Neural cell (in vitro differentiated cells): Measurements from ENCODE around the gene RAD51AP2. TPM values are rescaled to one million over a fixed set of nuclear protein-coding genes. Genes with fewer than 3 reads are reported as not detected.

Source experiments
- H2AFZ ChIP-seq: fragments of 200-600, 300-800 bp; sonication (generic), shearing (Covaris generic); 2 replicates; pipeline ENCODE4 v1.6.0; 2014; ENCODE audit warnings: low read depth, mild to moderate bottlenecking, antibody characterized with exemption, low read length, moderate library complexity
- H3F3A ChIP-seq: fragments of 200-600 bp; shearing (Covaris generic); 2 replicates; pipeline ENCODE4 v1.6.1; 2016; ENCODE audit warnings: mild to moderate bottlenecking, moderate library complexity, mixed read lengths, antibody characterized with exemption, low read length; ENCODE audit not compliant: insufficient read depth, poor library complexity, severe bottlenecking
- H3K27ac ChIP-seq: fragments of 200-600, 300-800 bp; sonication (generic), shearing (Covaris generic); 2 replicates; pipeline ENCODE4 v1.5.1; 2014; ENCODE audit warnings: mild to moderate bottlenecking, low read length, moderate library complexity
- H3K27me3 ChIP-seq: fragments of 300-800, 200-600 bp; sonication (generic), shearing (Covaris generic); 2 replicates; pipeline ENCODE4 v1.6.0; 2014; ENCODE audit warnings: mild to moderate bottlenecking, low read depth, low read length, moderate library complexity; ENCODE audit not compliant: insufficient read depth
- H3K36me3 ChIP-seq: fragments of 300-800, 200-600 bp; sonication (generic), shearing (Covaris generic); 2 replicates; pipeline ENCODE4 v1.5.1; 2014; ENCODE audit warnings: mild to moderate bottlenecking, antibody characterized with exemption, low read length, moderate library complexity; ENCODE audit not compliant: insufficient read depth
- H3K4me2 ChIP-seq: fragments of 300-800, 200-600 bp; sonication (generic), shearing (Covaris generic); 2 replicates; pipeline ENCODE4 v1.6.0; 2014; ENCODE audit warnings: mild to moderate bottlenecking, low read length
- H3K4me3 ChIP-seq: fragments of 300-800, 200-600 bp; sonication (generic), shearing (Covaris generic); 2 replicates; pipeline ENCODE4 v1.5.1; 2014; ENCODE audit warnings: mild to moderate bottlenecking, low read length, moderate library complexity
- H3K79me2 ChIP-seq: fragments of 200-600 bp; shearing (Covaris generic); replicated peaks from 2 replicates; pipeline ENCODE4 v1.6.0; 2014; ENCODE audit warnings: mild to moderate bottlenecking, low read length, moderate library complexity; ENCODE audit not compliant: insufficient read depth
- H3K9ac ChIP-seq: fragments of 300-800, 200-600 bp; sonication (generic), shearing (Covaris generic); 2 replicates; pipeline ENCODE4 v1.6.1; 2016; ENCODE audit warnings: mild to moderate bottlenecking, low read length, mixed read lengths
- H3K9me2 ChIP-seq: fragments of 200-600 bp; shearing (Covaris generic); 2 replicates; pipeline ENCODE4 v1.6.1; 2016; ENCODE audit warnings: mild to moderate bottlenecking, low read length, mixed read lengths; ENCODE audit not compliant: insufficient read depth
- H3K9me3 ChIP-seq: fragments of 200-600, 300-800 bp; sonication (generic), shearing (Covaris generic); 2 replicates; pipeline ENCODE4 v1.6.1; 2016; ENCODE audit warnings: mild to moderate bottlenecking, mixed run types, low read length, moderate library complexity, mixed read lengths
- H4K20me1 ChIP-seq: fragments of 200-600 bp; shearing (Covaris generic); 2 replicates; pipeline ENCODE4 v1.6.1; 2016; ENCODE audit warnings: mild to moderate bottlenecking, mixed run types; ENCODE audit not compliant: insufficient read depth
- EP300 ChIP-seq: fragments of 450-650 bp; conservative IDR thresholded peaks from 2 replicates; pipeline ENCODE4 v1.6.1; 2014; ENCODE audit warnings: antibody characterized with exemption, mild to moderate bottlenecking, moderate library complexity; ENCODE audit not compliant: poor library complexity, severe bottlenecking
- EZH2 ChIP-seq: fragments of 200-600, 300-800 bp; shearing (Covaris generic), sonication (generic); IDR thresholded peaks from 2 replicates; pipeline ENCODE4 v1.6.1; 2014; ENCODE audit warnings: antibody characterized with exemption, low read length, borderline replicate concordance, mild to moderate bottlenecking; ENCODE audit not compliant: insufficient read depth, poor library complexity, severe bottlenecking
- MXI1 ChIP-seq: fragments of 450-650 bp; conservative IDR thresholded peaks from 2 replicates; pipeline ENCODE4 v1.6.1; 2014; ENCODE audit warnings: antibody characterized with exemption, mild to moderate bottlenecking; ENCODE audit not compliant: poor library complexity, severe bottlenecking
- POLR2AphosphoS5 ChIP-seq: IDR thresholded peaks from 2 replicates; pipeline ENCODE4 v1.6.1; 2012
- RAD21 ChIP-seq: fragments of 450-650 bp; conservative IDR thresholded peaks from 2 replicates; pipeline ENCODE4 v1.6.1; 2014; ENCODE audit warnings: antibody characterized with exemption, mild to moderate bottlenecking, moderate library complexity
- SMC3 ChIP-seq: fragments of 450-650 bp; conservative IDR thresholded peaks from 2 replicates; pipeline ENCODE4 v1.6.1; 2014; ENCODE audit warnings: antibody characterized with exemption, mild to moderate bottlenecking, moderate library complexity; ENCODE audit not compliant: poor library complexity
- TAF1 ChIP-seq: IDR thresholded peaks from 2 replicates; pipeline ENCODE4 v1.6.1; 2012; ENCODE audit warnings: low read depth
- polyA plus RNA-seq: library from polyadenylated mRNA; depleted of rRNA; stranded (reverse); fragments of >200 nt; gene quantifications from 2 replicates; pipeline ENCODE4 v1.2.3, GENCODE V29; 2014
- TF ChIP-seq, protein P1 (sequence below): IDR thresholded peaks from 2 replicates; pipeline ENCODE4 v1.6.1; 2012; ENCODE audit warnings: borderline replicate concordance
- TF ChIP-seq, protein P2 (sequence below): fragments of 450-650 bp; IDR thresholded peaks from 2 replicates; pipeline ENCODE4 v1.5.1; 2014; ENCODE audit warnings: antibody characterized with exemption, mild to moderate bottlenecking, moderate library complexity; ENCODE audit not compliant: poor library complexity, severe bottlenecking

RAD51AP2 gene
- polyA plus RNA-seq, 1 donor from 2014 or later: 0.54 TPM

GRCh38 chr2:17482651-17483050 is 35.6 kb downstream of the RAD51AP2 start:
- Histone ChIP-seq H2AFZ (no peak overlapping the region), H3K9me2 (no peaks in the 10 kb centered on the region), H3K4me2 (no peak overlapping the region), H3K27me3 (no peaks in the 10 kb centered on the region), H3K27ac (no peak overlapping the region), H3K9me3 (no peaks in the 10 kb centered on the region), H4K20me1 (no peaks in the 10 kb centered on the region), H3K79me2 (no peaks in the 10 kb centered on the region), H3K36me3 (no peaks in the 10 kb centered on the region), H3F3A (no peaks in the 10 kb centered on the region), H3K4me3 (no peak overlapping the region), H3K9ac (no peak overlapping the region)
- TF ChIP-seq TAF1 (no peak), POLR2AphosphoS5 (no peak), MXI1 (no peak), EZH2 (no peak), SMC3 (no peak), EP300 (no peak), RAD21 (no peak)
- TF ChIP-seq, protein P1, sequence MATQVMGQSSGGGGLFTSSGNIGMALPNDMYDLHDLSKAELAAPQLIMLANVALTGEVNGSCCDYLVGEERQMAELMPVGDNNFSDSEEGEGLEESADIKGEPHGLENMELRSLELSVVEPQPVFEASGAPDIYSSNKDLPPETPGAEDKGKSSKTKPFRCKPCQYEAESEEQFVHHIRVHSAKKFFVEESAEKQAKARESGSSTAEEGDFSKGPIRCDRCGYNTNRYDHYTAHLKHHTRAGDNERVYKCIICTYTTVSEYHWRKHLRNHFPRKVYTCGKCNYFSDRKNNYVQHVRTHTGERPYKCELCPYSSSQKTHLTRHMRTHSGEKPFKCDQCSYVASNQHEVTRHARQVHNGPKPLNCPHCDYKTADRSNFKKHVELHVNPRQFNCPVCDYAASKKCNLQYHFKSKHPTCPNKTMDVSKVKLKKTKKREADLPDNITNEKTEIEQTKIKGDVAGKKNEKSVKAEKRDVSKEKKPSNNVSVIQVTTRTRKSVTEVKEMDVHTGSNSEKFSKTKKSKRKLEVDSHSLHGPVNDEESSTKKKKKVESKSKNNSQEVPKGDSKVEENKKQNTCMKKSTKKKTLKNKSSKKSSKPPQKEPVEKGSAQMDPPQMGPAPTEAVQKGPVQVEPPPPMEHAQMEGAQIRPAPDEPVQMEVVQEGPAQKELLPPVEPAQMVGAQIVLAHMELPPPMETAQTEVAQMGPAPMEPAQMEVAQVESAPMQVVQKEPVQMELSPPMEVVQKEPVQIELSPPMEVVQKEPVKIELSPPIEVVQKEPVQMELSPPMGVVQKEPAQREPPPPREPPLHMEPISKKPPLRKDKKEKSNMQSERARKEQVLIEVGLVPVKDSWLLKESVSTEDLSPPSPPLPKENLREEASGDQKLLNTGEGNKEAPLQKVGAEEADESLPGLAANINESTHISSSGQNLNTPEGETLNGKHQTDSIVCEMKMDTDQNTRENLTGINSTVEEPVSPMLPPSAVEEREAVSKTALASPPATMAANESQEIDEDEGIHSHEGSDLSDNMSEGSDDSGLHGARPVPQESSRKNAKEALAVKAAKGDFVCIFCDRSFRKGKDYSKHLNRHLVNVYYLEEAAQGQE: no peak
- TF ChIP-seq, protein P2, sequence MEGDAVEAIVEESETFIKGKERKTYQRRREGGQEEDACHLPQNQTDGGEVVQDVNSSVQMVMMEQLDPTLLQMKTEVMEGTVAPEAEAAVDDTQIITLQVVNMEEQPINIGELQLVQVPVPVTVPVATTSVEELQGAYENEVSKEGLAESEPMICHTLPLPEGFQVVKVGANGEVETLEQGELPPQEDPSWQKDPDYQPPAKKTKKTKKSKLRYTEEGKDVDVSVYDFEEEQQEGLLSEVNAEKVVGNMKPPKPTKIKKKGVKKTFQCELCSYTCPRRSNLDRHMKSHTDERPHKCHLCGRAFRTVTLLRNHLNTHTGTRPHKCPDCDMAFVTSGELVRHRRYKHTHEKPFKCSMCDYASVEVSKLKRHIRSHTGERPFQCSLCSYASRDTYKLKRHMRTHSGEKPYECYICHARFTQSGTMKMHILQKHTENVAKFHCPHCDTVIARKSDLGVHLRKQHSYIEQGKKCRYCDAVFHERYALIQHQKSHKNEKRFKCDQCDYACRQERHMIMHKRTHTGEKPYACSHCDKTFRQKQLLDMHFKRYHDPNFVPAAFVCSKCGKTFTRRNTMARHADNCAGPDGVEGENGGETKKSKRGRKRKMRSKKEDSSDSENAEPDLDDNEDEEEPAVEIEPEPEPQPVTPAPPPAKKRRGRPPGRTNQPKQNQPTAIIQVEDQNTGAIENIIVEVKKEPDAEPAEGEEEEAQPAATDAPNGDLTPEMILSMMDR: no peak

DNA sequence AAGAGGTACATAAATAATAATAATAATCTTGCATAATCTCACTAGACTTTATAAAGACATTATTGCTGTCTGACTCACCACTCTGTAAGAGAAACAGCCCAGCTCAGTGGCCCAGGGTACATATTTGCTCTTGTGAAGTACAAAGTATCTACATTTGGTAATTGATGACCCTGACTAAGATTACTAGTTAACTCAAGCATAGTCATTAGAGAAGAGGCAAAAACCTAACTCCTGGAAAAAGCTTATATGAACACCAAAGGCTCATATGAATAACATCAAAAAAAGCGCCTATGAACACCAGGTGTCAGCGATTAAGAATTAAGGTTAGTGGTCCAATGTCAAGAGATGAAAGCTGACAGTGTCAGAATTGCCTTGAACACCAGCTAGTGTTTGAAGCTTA is 38.4 kb downstream of the RAD51AP2 start:
- Histone ChIP-seq H3K9me3 (no peaks in the 10 kb centered on the region), H3K4me2 (no peak overlapping the region)
- TF ChIP-seq, protein P2: no peak

More for the DNA sequence above, 38.4 kb downstream of the RAD51AP2 start:
- no peaks in the 10 kb centered on the region for H3F3A ChIP-seq
- H2AFZ ChIP-seq: no peak overlapping the region
- no peaks in the 10 kb centered on the region for H3K27me3 ChIP-seq
- no peaks in the 10 kb centered on the region for H3K79me2 ChIP-seq
- no peaks in the 10 kb centered on the region for H3K9me2 ChIP-seq
- H3K9ac ChIP-seq: no peak overlapping the region
- H3K36me3 ChIP-seq: no peaks in the 10 kb centered on the region
- no peak overlapping the region for H3K4me3 ChIP-seq
- H4K20me1 ChIP-seq: no peaks in the 10 kb centered on the region
- H3K27ac ChIP-seq: no peak overlapping the region
